SK-N-MC (cell line): ENCODE data around the gene BACE1-AS.

ENCODE experiments used
- EZH2 ChIP-seq: fragments of 200-600 bp; sonication (generic); IDR thresholded peaks from one replicate; pipeline ENCODE4 v1.6.1; 2017; ENCODE audit warnings: antibody characterized with exemption
- FOXP2 ChIP-seq: optimal IDR thresholded peaks from 2 replicates; pipeline ENCODE3; 2011; ENCODE audit warnings: mild to moderate bottlenecking, moderate library complexity; ENCODE audit not compliant: insufficient read depth; ENCODE audit errors: extremely low read length, control extremely low read depth
- POLR2AphosphoS5 ChIP-seq: IDR thresholded peaks from 2 replicates; pipeline ENCODE4 v1.6.1; 2012; ENCODE audit warnings: mild to moderate bottlenecking, low read depth, low read length, borderline replicate concordance

- TF ChIP-seq EZH2 = no peak
- TF ChIP-seq POLR2AphosphoS5 = no peak
- no peak for TF ChIP-seq FOXP2
Measured at GRCh38 chr11:117303646-117304315, 12.6 kb downstream of the BACE1-AS start.
